Right lobe of liver (tissue), 6 donors: ENCODE measurements around the gene CALML6. TPM values are rescaled to one million over a fixed set of nuclear protein-coding genes. Genes with fewer than 3 reads are reported as not detected.

Source experiments
- ATAC-seq, 4 donors: fragments of 200-7000 bp; cut with Tn5 transposase; one replicate each; pipeline ENCODE4 v1.9.1; 2020; ENCODE audit warnings: mild to moderate bottlenecking in 4 of 4, moderate library complexity in 4 of 4
- DNase-seq, 3 donors: peaks; one replicate each; pipeline ENCODE4 v3.0.0-alpha.2; 2020
- H3K27ac ChIP-seq, 3 donors: fragments of 200-600 bp; one replicate each; pipeline ENCODE4 v1.8.0; 2022
- H3K27me3 ChIP-seq, 2 donors: fragments of 200-600 bp; one replicate each; pipeline ENCODE4 v1.8.0; 2022
- H3K36me3 ChIP-seq, 4 donors: fragments of 200-600 bp; sonication (generic) in 1 of 4; one replicate each; pipeline versions ENCODE4 v1.5.1 to v1.8.0; 2017 to 2022; ENCODE audit warnings: control low read depth in 1 of 4
- H3K4me1 ChIP-seq, 4 donors: fragments of 200-600 bp; sonication (generic) in 1 of 4; one replicate each; pipeline versions ENCODE4 v1.5.1 to v1.8.0; 2017 to 2022; ENCODE audit warnings: control low read depth in 1 of 4
- H3K4me3 ChIP-seq, 3 donors: fragments of 200-600 bp; one replicate each; pipeline ENCODE4 v1.8.0; 2022
- H3K9me3 ChIP-seq, 4 donors: fragments of 200-600 bp; sonication (generic) in 1 of 4; one replicate each; pipeline versions ENCODE4 v1.5.1 to v1.8.0; 2017 to 2022; ENCODE audit warnings: control low read depth in 1 of 4
- POLR2A ChIP-seq: fragments of 450-650 bp; IDR thresholded peaks from one replicate; pipeline ENCODE4 v1.6.1; 2017; ENCODE audit warnings: antibody characterized with exemption, mild to moderate bottlenecking
- WGBS: methylation state at CpG from one replicate; pipeline ENCODE4 v1.1.6; 2018; ENCODE audit warnings: low coverage, low lambda C conversion rate; ENCODE audit not compliant: insufficient coverage; ENCODE audit errors: missing lambda C conversion rate; 5-methylcytosine and 5-hydroxymethylcytosine counted together
- intact Hi-C, 2 donors: fragments of 100-400 bp; cut with DNase I; formaldehyde crosslinking; loops; one replicate each; pipeline versions ENCODE4 v1.11.2 to v1.14.1; 2022
- total RNA-seq, 6 experiments: library from RNA; depleted of rRNA in 2 of 6; stranded (reverse); fragments of >200 nt in 2 of 6; fragmentation: NEBNext Ultra II Directional in 3 of 6; extraction: Animal tissue kit (Norgen Biotek cat#: 25700) in 3 of 6; gene quantifications; one replicate each; pipeline versions ENCODE4 v1.1.0 to v1.2.4, GENCODE V29; 2016 to 2023
- TF ChIP-seq, protein P1 (sequence below), 4 donors: fragments of 200-600 bp in 3 of 4; fragments of 450-650 bp in 1 of 4; IDR thresholded peaks; one replicate each; pipeline versions ENCODE4 v1.5.1 to v1.8.0; 2016 to 2022; ENCODE audit warnings: antibody characterized with exemption in 4 of 4, mild to moderate bottlenecking in 2 of 4
- donor health status: DM: no; HTN: yes; CAD: no.
- donor health status: DM: no; HTN: no; CAD: no.
- donor health status: DM: no; HTN: no; CAD: no.
- donor health status: DM: no; HTN: yes; CAD: no.
- donor health status: DM: no; HTN: yes; CAD: no.

Gene CALML6
- total RNA-seq, 6 experiments from 2014 or later: 0.44 to 1.4 (median 0.58) TPM; not detected in 2

DNA sequence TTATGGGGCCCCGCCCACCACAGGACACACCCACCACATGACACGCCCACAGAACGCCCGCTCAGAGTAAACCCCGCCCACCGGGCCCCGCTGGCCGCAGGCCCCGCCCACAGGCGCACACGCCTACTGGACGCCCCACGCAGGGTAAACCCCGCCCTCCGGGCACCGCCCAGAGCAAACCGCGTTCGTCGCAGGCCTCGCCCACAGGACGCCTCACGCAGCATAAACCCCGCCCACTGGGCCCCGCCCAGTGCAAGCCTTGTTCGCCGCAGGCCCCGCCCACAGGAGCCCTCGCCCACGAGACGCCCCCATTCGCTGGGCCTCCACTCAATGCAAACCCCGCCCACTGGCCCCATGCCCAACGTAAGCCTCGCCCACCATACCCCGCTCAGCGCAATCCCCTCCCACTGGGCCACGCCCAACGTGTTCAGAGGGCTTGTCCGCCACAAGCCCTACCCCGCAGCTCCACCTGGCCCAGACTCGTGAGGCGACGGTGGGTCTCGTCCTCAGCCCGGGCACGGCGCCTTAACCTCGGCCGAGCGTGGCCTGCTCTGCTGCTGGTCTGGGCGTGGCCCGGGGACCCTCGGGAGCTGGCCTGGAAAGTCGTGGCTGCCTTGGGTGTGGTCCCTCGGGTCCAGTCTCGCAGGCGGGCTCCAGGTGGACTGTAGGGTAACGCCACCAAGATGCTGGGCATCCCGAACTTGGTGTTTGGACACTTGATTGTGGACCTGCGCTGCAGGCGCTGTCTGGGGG is 4.4 kb downstream of the CALML6 start:
- intact Hi-C loops: no loop called here
- Histone ChIP-seq H3K9me3 (no peaks in the 10 kb centered on the region), H3K27me3 (no peaks in the 10 kb centered on the region), H3K27ac (no peak overlapping the region), H3K36me3 (no peaks in the 10 kb centered on the region), H3K4me1 (peaks cover 0 to 23% (median 10%) of the 10 kb centered on the region in 4 donors), H3K4me3 (peak overlapping the region; percentile 58 to 63 (median 61))
- TF ChIP-seq, protein P1, sequence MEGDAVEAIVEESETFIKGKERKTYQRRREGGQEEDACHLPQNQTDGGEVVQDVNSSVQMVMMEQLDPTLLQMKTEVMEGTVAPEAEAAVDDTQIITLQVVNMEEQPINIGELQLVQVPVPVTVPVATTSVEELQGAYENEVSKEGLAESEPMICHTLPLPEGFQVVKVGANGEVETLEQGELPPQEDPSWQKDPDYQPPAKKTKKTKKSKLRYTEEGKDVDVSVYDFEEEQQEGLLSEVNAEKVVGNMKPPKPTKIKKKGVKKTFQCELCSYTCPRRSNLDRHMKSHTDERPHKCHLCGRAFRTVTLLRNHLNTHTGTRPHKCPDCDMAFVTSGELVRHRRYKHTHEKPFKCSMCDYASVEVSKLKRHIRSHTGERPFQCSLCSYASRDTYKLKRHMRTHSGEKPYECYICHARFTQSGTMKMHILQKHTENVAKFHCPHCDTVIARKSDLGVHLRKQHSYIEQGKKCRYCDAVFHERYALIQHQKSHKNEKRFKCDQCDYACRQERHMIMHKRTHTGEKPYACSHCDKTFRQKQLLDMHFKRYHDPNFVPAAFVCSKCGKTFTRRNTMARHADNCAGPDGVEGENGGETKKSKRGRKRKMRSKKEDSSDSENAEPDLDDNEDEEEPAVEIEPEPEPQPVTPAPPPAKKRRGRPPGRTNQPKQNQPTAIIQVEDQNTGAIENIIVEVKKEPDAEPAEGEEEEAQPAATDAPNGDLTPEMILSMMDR (IDR thresholded peaks at IDR 0.05): peak in 1 of 4 donors; percentile 1
- TF ChIP-seq POLR2A: no peak
- ATAC-seq (peak; percentile 82 to 89 (median 86)), DNase-seq (peak; percentile 100)
- WGBS: 9% methylated on average over 14 of the region's 62 CpGs

DNA sequence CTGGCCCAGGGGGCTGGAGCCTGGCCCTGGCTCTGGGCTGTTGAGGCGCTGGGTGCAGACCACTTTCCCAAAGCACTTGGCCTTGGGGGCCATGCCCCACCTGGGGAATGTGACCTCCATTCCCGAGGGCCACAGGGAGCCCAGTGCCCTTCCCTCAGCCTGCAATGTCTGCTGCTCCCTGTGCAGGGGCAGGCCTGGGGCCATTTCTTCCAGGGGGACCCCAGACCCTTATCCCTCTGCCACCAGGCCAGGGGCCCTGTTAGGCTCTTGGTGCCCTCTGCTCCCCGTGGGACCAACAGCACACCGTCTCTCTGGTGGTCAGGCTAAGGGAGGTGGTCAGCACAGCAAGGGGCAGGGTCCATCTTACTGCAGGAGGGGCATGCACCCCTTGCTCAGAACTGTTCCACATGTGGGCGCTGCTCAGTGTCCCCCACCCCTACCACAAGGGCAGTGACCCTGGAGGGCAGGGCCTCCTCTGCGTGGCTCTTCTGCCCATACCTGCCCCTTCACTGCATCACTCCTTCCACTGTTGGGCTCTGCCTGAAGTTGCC is 5.1 kb downstream of the CALML6 start:
- Histone ChIP-seq H3K36me3 (no peaks in the 10 kb centered on the region), H3K27ac (no peak overlapping the region), H3K27me3 (no peaks in the 10 kb centered on the region), H3K4me1 (peaks cover 0 to 23% (median 10%) of the 10 kb centered on the region in 4 donors), H3K4me3 (no peak overlapping the region), H3K9me3 (no peaks in the 10 kb centered on the region)
- ATAC-seq: no peak
- peak in 1 of 3 donors; percentile 61 for DNase-seq
- no peak for TF ChIP-seq POLR2A
- TF ChIP-seq, protein P1 (IDR thresholded peaks at IDR 0.05): no peak
- intact Hi-C loops: no loop called here
- no CpG with 5 or more reads among the region's 6 CpGs for WGBS

DNA sequence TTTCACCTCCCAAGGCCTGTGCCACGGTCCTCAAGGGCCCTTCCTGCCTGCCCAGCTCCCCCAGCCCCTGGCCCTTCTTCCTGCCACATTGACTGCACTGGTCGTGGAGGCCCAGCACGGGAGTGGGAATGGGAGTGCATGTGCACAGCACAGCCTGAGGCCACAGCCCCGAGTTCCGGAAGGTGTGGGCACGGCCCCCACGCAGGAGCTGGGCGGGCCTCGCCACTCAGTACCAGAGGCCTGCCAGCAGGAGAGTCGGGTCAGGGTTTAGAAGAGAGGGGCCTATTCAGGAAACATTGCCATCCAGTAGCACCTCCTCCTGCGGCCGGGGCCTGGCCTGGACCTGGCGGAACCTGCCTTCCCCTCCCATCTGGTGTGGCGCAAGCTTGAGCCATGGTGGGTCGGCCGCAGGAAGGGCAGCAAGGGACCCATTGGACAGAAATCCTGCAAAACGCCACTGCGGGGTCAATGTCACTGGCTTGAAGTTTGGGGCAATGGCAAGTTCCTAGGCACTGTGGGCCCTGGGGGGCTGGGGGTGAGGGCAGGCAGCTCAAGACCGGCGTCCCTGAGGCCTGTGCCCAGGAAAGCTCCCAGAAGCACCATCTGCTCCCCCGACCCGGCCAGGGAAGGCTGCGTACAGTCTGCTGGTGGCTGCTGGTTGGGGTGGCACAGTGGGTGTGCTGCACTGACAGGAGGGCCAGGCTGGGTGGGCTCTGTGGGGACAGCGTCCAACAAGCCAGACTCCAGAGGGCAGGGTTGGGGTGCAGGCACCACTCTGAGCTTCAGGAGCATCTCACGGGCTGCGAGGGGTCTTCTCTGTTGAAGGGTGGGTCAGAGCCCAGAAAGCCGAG is 5.8 kb downstream of the CALML6 start:
- Histone ChIP-seq H3K4me3 (no peak overlapping the region), H3K4me1 (peaks cover 0 to 23% (median 10%) of the 10 kb centered on the region in 4 donors), H3K27me3 (no peaks in the 10 kb centered on the region), H3K36me3 (no peaks in the 10 kb centered on the region), H3K27ac (no peak overlapping the region), H3K9me3 (no peaks in the 10 kb centered on the region)
- intact Hi-C loops: no loop called here
- TF ChIP-seq, protein P1 (IDR thresholded peaks at IDR 0.05): no peak
- no peak for TF ChIP-seq POLR2A
- WGBS: 83% methylated on average over 5 of the region's 27 CpGs
- ATAC-seq: no peak
- DNase-seq: peak in 2 of 3 donors; percentile 56 to 61

DNA sequence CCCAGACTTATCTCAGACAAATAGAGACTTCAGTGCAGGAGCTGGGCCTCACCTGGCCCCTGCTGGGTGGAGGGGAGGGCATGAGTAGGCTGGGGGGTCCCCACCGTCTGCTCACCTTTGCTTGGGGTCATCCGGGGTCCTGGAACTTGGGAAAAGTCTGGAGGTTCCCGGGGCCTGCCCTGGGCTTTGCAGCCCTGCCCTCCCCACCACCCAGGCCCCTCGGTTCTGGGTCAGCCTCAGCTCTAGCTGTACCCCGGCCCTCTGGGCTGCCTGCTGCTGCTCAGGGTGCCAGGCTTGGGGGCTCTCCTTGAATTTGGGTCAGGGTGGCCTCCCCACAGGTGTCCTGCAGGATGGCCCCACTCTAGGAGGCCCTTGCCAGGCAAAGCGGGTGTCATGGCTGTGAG is 6.4 kb downstream of the CALML6 start:
- Histone ChIP-seq H3K4me3 (no peak overlapping the region), H3K4me1 (peaks cover 0 to 23% (median 10%) of the 10 kb centered on the region in 4 donors), H3K27me3 (no peaks in the 10 kb centered on the region), H3K36me3 (no peaks in the 10 kb centered on the region), H3K9me3 (no peaks in the 10 kb centered on the region), H3K27ac (no peak overlapping the region)
- TF ChIP-seq, protein P1 (IDR thresholded peaks at IDR 0.05): no peak
- no peak for TF ChIP-seq POLR2A
- no peak for ATAC-seq
- WGBS: 83% methylated on average over 1 of the region's 6 CpGs
- intact Hi-C loops: no loop called here
- DNase-seq: peak in 2 of 3 donors; percentile 50 to 57
